Muscle of leg (tissue), 11 donors: ENCODE measurements around the gene CHST11. TPM values are rescaled to one million over a fixed set of nuclear protein-coding genes. Genes with fewer than 3 reads are reported as not detected.

Source experiments
- DNase-seq: peaks from one replicate; pipeline ENCODE4 v3.0.0; 2013
- H3K27ac ChIP-seq: one replicate; pipeline ENCODE4 v1.5.1; 2013; ENCODE audit warnings: mild to moderate bottlenecking, low read length, control low read depth
- H3K27me3 ChIP-seq: one replicate; pipeline ENCODE4 v1.6.1; 2013; ENCODE audit warnings: low read length; ENCODE audit not compliant: control insufficient read depth, insufficient read depth
- H3K36me3 ChIP-seq: one replicate; pipeline ENCODE4 v1.6.1; 2013; ENCODE audit warnings: low read length; ENCODE audit not compliant: control insufficient read depth, insufficient read depth
- H3K4me1 ChIP-seq: one replicate; pipeline ENCODE4 v1.6.1; 2013; ENCODE audit warnings: low read length; ENCODE audit not compliant: control insufficient read depth, insufficient read depth
- H3K4me3 ChIP-seq: one replicate; pipeline ENCODE4 v1.5.1; 2013; ENCODE audit warnings: low read length, control low read depth
- H3K9me3 ChIP-seq: replicated peaks from 2 replicates; pipeline ENCODE4 v1.6.1; 2013; ENCODE audit warnings: low read depth, low read length; ENCODE audit not compliant: control insufficient read depth
- WGBS: methylation state at CpG from one replicate; pipeline ENCODE4 v1.1.5; 2013; ENCODE audit warnings: missing lambda C conversion rate; ENCODE audit not compliant: insufficient coverage; 5-methylcytosine and 5-hydroxymethylcytosine counted together
- polyA plus RNA-seq, 8 donors: library from polyadenylated mRNA; unstranded; fragments of 120-200 nt; gene quantifications; one replicate each; pipeline versions ENCODE4 v1.2.1 to v1.2.3, GENCODE V29; 2013; ENCODE audit warnings: inconsistent platforms in 1 of 8, low replicate concordance in 1 of 8; ENCODE audit not compliant: insufficient read length in 8 of 8, insufficient read depth in 1 of 8
- total RNA-seq: library from RNA; stranded (reverse); fragments of 120-200 nt; gene quantifications from one replicate; pipeline ENCODE4 v1.2.4, GENCODE V29; 2013

CHST11 gene
- total and polyA plus RNA-seq, 9 donors = 1.1 to 3.9 (median 2.3) TPM

GRCh38 chr12:104446646-104447421 lies 9.9 kb upstream of the CHST11 start:
- no peak for DNase-seq
- Histone ChIP-seq H3K9me3 (no peaks in the 10 kb centered on the region), H3K27me3 (peaks cover 3% of the 10 kb centered on the region), H3K4me3 (no peak overlapping the region), H3K4me1 (no peaks in the 10 kb centered on the region), H3K36me3 (no peaks in the 10 kb centered on the region), H3K27ac (no peak overlapping the region)
- no CpG with 5 or more reads among the region's 5 CpGs for WGBS

GRCh38 chr12:104448031-104448430 lies 8.7 kb upstream of the CHST11 start:
- peaks cover 3% of the 10 kb centered on the region for H3K27me3 ChIP-seq
- no peaks in the 10 kb centered on the region for H3K36me3 ChIP-seq
- H3K4me3 ChIP-seq = no peak overlapping the region
- DNase-seq = no peak
- 90% methylated on average over 5 of the region's 5 CpGs for WGBS
- H3K27ac ChIP-seq = no peak overlapping the region
- no peaks in the 10 kb centered on the region for H3K9me3 ChIP-seq
- no peaks in the 10 kb centered on the region for H3K4me1 ChIP-seq

- WGBS = no CpG with 5 or more reads among the region's 1 CpG
- no peak for DNase-seq
- Histone ChIP-seq H3K4me1 (no peaks in the 10 kb centered on the region), H3K27ac (no peak overlapping the region), H3K9me3 (no peaks in the 10 kb centered on the region), H3K4me3 (no peak overlapping the region), H3K27me3 (peaks cover 2% of the 10 kb centered on the region), H3K36me3 (no peaks in the 10 kb centered on the region)
Measured at GRCh38 chr12:104448451-104448850, 8.3 kb upstream of the CHST11 start.

- Histone ChIP-seq H3K27ac (no peak overlapping the region), H3K4me1 (no peaks in the 10 kb centered on the region), H3K27me3 (peaks cover 11% of the 10 kb centered on the region), H3K4me3 (no peak overlapping the region), H3K36me3 (no peaks in the 10 kb centered on the region), H3K9me3 (no peaks in the 10 kb centered on the region)
- no peak for DNase-seq
Measured at GRCh38 chr12:104450700-104451099, 6.0 kb upstream of the CHST11 start.

DNA sequence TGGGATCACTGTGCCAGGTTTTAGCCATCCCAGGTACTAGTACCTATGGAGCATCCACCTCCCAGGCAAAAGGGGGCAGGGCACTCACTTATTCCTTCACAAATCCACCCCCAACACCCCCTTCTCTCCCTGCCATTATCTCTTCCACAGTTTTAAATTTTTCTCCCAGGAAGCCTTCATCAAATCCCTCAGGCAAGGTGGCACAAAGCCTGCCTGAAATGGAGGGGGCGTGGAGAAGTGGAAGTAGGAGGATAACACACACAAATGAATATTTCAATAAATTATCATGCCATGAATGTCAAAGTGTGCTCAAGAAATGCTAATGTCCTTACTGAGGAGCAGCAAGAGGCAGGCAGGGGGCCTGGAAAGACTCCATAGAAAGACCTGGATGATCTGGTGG lies 4.7 kb upstream of the CHST11 start:
- no peaks in the 10 kb centered on the region for H3K36me3 ChIP-seq
- peaks cover 11% of the 10 kb centered on the region for H3K27me3 ChIP-seq
- H3K9me3 ChIP-seq = no peaks in the 10 kb centered on the region
- no peak overlapping the region for H3K27ac ChIP-seq
- no peak for DNase-seq
- H3K4me3 ChIP-seq = no peak overlapping the region
- H3K4me1 ChIP-seq = peaks cover 7% of the 10 kb centered on the region
- WGBS = no CpG with 5 or more reads among the region's 1 CpG

DNA sequence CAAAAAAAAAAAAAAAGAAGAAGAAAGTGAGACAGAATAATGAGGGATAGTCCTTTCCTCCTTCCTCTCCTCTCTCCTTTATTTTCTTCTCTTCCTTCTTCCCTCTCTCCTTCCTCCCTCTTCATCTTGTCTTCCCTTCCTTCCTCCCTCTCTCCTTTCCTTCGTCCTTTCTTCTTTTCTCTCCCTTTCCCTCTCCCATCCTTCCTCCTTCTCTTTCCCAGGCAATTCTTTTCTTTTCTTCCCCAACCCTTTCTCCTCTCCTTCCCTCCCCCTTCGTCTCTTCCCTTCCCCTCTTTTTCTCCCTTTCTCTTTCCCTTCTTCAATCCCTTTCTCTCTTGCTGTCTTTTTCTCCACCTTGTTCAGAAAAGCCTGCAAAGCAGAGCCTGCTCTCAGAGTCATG lies 3.6 kb upstream of the CHST11 start:
- H3K27ac ChIP-seq = no peak overlapping the region
- 69% methylated on average over 2 of the region's 2 CpGs for WGBS
- peaks cover 20% of the 10 kb centered on the region for H3K27me3 ChIP-seq

GRCh38 chr12:104454997-104455396 lies 1.8 kb upstream of the CHST11 start:
- peaks cover 25% of the 10 kb centered on the region for H3K27me3 ChIP-seq
- no peaks in the 10 kb centered on the region for H3K36me3 ChIP-seq
- no peak overlapping the region for H3K27ac ChIP-seq
- H3K9me3 ChIP-seq = no peaks in the 10 kb centered on the region
- DNase-seq = no peak
- H3K4me1 ChIP-seq = peaks cover 27% of the 10 kb centered on the region
- H3K4me3 ChIP-seq = no peak overlapping the region
- 88% methylated on average over 1 of the region's 1 CpG for WGBS

More for the DNA sequence above, 3.6 kb upstream of the CHST11 start:
- no peak overlapping the region for H3K4me3 ChIP-seq
- no peaks in the 10 kb centered on the region for H3K9me3 ChIP-seq
- peaks cover 15% of the 10 kb centered on the region for H3K4me1 ChIP-seq
- no peaks in the 10 kb centered on the region for H3K36me3 ChIP-seq
- no peak for DNase-seq

GRCh38 chr12:104455578-104456416 lies 951 bp upstream of the CHST11 start:
- peak; percentile 5 for DNase-seq
- Histone ChIP-seq H3K4me3 (peak overlapping the region; percentile 76), H3K9me3 (no peaks in the 10 kb centered on the region), H3K36me3 (no peaks in the 10 kb centered on the region), H3K27me3 (peaks cover 26% of the 10 kb centered on the region), H3K27ac (peak overlapping the region; percentile 60), H3K4me1 (peaks cover 27% of the 10 kb centered on the region)
- WGBS = 0% methylated on average over 3 of the region's 9 CpGs

- 0% methylated on average over 53 of the region's 71 CpGs for WGBS
- DNase-seq = peak; percentile 91
- H3K4me3 ChIP-seq = peak overlapping the region; percentile 76
- no peaks in the 10 kb centered on the region for H3K36me3 ChIP-seq
- peaks cover 26% of the 10 kb centered on the region for H3K27me3 ChIP-seq
- peaks cover 27% of the 10 kb centered on the region for H3K4me1 ChIP-seq
- H3K9me3 ChIP-seq = no peaks in the 10 kb centered on the region
- H3K27ac ChIP-seq = peak overlapping the region; percentile 79
Measured at GRCh38 chr12:104456950-104457745, 400 bp downstream of the CHST11 start.
